Measurements from ENCODE around the gene DAW1. TPM values are rescaled to one million over a fixed set of nuclear protein-coding genes. Genes with fewer than 3 reads are reported as not detected.

DAW1 gene
- total RNA-seq, 2 donors from 2014 or later = not detected

Other genes starting within 250 kb of the DAW1 start
- not detected for gene SCYGR5, start 204.8 kb upstream of the DAW1 start, total RNA-seq
- not detected for gene SLC19A3, start 153.6 kb upstream of the DAW1 start, total RNA-seq
- gene SCYGR6, start 146.9 kb upstream of the DAW1 start, total RNA-seq = not detected
- not detected for gene SCYGR7, start 143.3 kb upstream of the DAW1 start, total RNA-seq
- not detected for gene SCYGR8, start 125.7 kb upstream of the DAW1 start, total RNA-seq
- gene CCL20, start 57.8 kb upstream of the DAW1 start, total RNA-seq = not detected

All from natural killer cell treated with Interleukin-12 subunit alpha and Interleukin-12 subunit beta and Interleukin-15 and Interleukin-18, amount 100 ng/mL, for 72 hours (primary cell).